IPS-18a (cell line): ENCODE results near the gene NPIPA8.
"Not testable (repeated sequence)": the region's sequence is repeated elsewhere in the genome, so short reads cannot be mapped to it uniquely, and the experiment has no call there.

ENCODE experiments used
- H3K27ac ChIP-seq: one replicate; pipeline ENCODE4 v1.5.1; 2013; ENCODE audit warnings: low read length
- H3K27me3 ChIP-seq: one replicate; pipeline ENCODE4 v1.6.1; 2013; ENCODE audit warnings: mild to moderate bottlenecking, low read length; ENCODE audit not compliant: control insufficient read depth, insufficient read depth
- H3K36me3 ChIP-seq: one replicate; pipeline ENCODE4 v1.6.1; 2013; ENCODE audit warnings: low read depth, low read length; ENCODE audit not compliant: control insufficient read depth
- H3K4me1 ChIP-seq: one replicate; pipeline ENCODE4 v1.6.1; 2013; ENCODE audit warnings: low read depth, low read length; ENCODE audit not compliant: control insufficient read depth
- H3K4me3 ChIP-seq: one replicate; pipeline ENCODE4 v1.5.1; 2013; ENCODE audit warnings: low read length
- H3K9ac ChIP-seq: one replicate; pipeline ENCODE4 v1.6.1; 2013; ENCODE audit warnings: mild to moderate bottlenecking, low read length, moderate library complexity
- H3K9me3 ChIP-seq: one replicate; pipeline ENCODE4 v1.6.1; 2013; ENCODE audit warnings: low read depth, low read length; ENCODE audit not compliant: control insufficient read depth

The NPIPA8 gene

GRCh38 chr16:18270171-18270570 is 66.4 kb downstream of the NPIPA8 start:
- not testable (repeated sequence) for H3K4me3 ChIP-seq, H3K9ac ChIP-seq, H3K9me3 ChIP-seq, H3K27me3 ChIP-seq, H3K27ac ChIP-seq, H3K36me3 ChIP-seq, H3K4me1 ChIP-seq
